A549 (cell line): ENCODE measurements around the gene SOX2.
"Not testable (repeated sequence)": the region's sequence is repeated elsewhere in the genome, so short reads cannot be mapped to it uniquely, and the experiment has no call there.

ENCODE experiments used
- CTCF ChIP-seq: fragments of >200 bp; sonication (Bioruptor Twin); formaldehyde crosslinking; IDR thresholded peaks from 3 replicates; pipeline ENCODE4 v1.5.1; 2016
- EHMT2 ChIP-seq: fragments of 200-600 bp; sonication (generic); IDR thresholded peaks from 2 replicates; pipeline ENCODE4 v1.6.1; 2016; ENCODE audit warnings: antibody characterized with exemption, low read depth, mild to moderate bottlenecking, moderate library complexity
- JUN ChIP-seq, 2 experiments: fragments of >200 bp; sonication (Bioruptor Twin); formaldehyde crosslinking; IDR thresholded peaks; 2 replicates in 1 of 2; 3 replicates in 1 of 2; pipeline ENCODE4 v1.6.1; 2016 to 2017
- MAZ ChIP-seq: fragments of 150-350 bp; IDR thresholded peaks from 2 replicates; pipeline ENCODE4 v1.6.1; 2014; ENCODE audit warnings: antibody characterized with exemption, low read depth, low read length, borderline replicate concordance
- NR3C1 ChIP-seq: fragments of >200 bp; sonication (Bioruptor Twin); formaldehyde crosslinking; IDR thresholded peaks from 3 replicates; pipeline ENCODE4 v1.6.1; 2017
- POLR2A ChIP-seq: IDR thresholded peaks from 2 replicates; pipeline ENCODE4 v1.6.1; 2012; ENCODE audit warnings: mild to moderate bottlenecking, low read length
- TP53 ChIP-seq: fragments of 250-450 bp; sonication (Bioruptor Pico); IDR thresholded peaks from 2 replicates; pipeline ENCODE4 v1.5.0; 2021; ENCODE audit warnings: mild to moderate bottlenecking, moderate library complexity

- not testable (repeated sequence) for TF ChIP-seq CTCF; EHMT2; MAZ; JUN (IDR thresholded peaks at IDR 0.05); POLR2A; NR3C1; TP53 (CRISPR knock-in tag)
Measured at GRCh38 chr3:181764033-181764432, 52.3 kb downstream of the SOX2 start.
